Left lung (tissue), 10 donors: ENCODE measurements around the gene WDR47. TPM values are rescaled to one million over a fixed set of nuclear protein-coding genes. Genes with fewer than 3 reads are reported as not detected.

Experiments used
- ATAC-seq: fragments of 200-7000 bp; cut with Tn5 transposase; one replicate; pipeline ENCODE4 v1.9.1; 2020; ENCODE audit warnings: moderate library complexity
- DNase-seq, 4 donors: peaks; one replicate each; pipeline ENCODE4 v3.0.0-alpha.2; 2013 to 2020
- H3K27ac ChIP-seq, 2 donors: fragments of 200-600 bp; sonication (generic) in 1 of 2; one replicate each; pipeline versions ENCODE4 v1.5.0 to v1.8.0; 2020 to 2021
- H3K27me3 ChIP-seq, 2 donors: fragments of 200-600 bp; sonication (generic) in 1 of 2; one replicate each; pipeline versions ENCODE4 v1.5.0 to v1.8.0; 2020 to 2021
- H3K36me3 ChIP-seq, 2 donors: fragments of 200-600 bp; sonication (generic) in 1 of 2; one replicate each; pipeline versions ENCODE4 v1.5.0 to v1.8.0; 2020 to 2021
- H3K4me1 ChIP-seq, 2 donors: fragments of 200-600 bp; one replicate each; pipeline ENCODE4 v1.8.0; 2021
- H3K4me3 ChIP-seq, 2 donors: fragments of 200-600 bp; sonication (generic) in 1 of 2; one replicate each; pipeline versions ENCODE4 v1.5.0 to v1.8.0; 2020 to 2021; ENCODE audit warnings: mild to moderate bottlenecking in 1 of 2
- H3K9me3 ChIP-seq, 2 donors: fragments of 200-600 bp; sonication (generic) in 1 of 2; one replicate each; pipeline versions ENCODE4 v1.5.0 to v1.8.0; 2020 to 2021
- CTCF ChIP-seq, 2 donors: fragments of 200-600 bp; sonication (generic) in 1 of 2; IDR thresholded peaks; one replicate each; pipeline versions ENCODE4 v1.5.0 to v1.8.0; 2021; ENCODE audit warnings: antibody characterized with exemption in 2 of 2
- intact Hi-C, 2 donors: fragments of 100-400 bp; cut with DNase I; formaldehyde crosslinking; loops; one replicate each; pipeline versions ENCODE4 v1.11.2 to v1.14.2; 2022
- polyA plus RNA-seq, 6 donors: library from polyadenylated mRNA; unstranded; fragments of 120-200 nt; gene quantifications; one replicate each; pipeline ENCODE4 v1.2.1, GENCODE V29; 2013; ENCODE audit not compliant: insufficient read length in 6 of 6
- total RNA-seq, 2 donors: library from RNA; stranded (reverse); fragmentation: NEBNext Ultra II Directional; extraction: Animal tissue kit (Norgen Biotek cat#: 25700); gene quantifications; one replicate each; pipeline ENCODE4 v1.2.1, GENCODE V29; 2021
- donor health status: DM: no; HTN: yes; CAD: no.
- donor health status: DM: no; HTN: no; CAD: no.

The WDR47 gene
- total and polyA plus RNA-seq, 8 donors, result 14.1 to 18.5 (median 15.4) TPM

DNA sequence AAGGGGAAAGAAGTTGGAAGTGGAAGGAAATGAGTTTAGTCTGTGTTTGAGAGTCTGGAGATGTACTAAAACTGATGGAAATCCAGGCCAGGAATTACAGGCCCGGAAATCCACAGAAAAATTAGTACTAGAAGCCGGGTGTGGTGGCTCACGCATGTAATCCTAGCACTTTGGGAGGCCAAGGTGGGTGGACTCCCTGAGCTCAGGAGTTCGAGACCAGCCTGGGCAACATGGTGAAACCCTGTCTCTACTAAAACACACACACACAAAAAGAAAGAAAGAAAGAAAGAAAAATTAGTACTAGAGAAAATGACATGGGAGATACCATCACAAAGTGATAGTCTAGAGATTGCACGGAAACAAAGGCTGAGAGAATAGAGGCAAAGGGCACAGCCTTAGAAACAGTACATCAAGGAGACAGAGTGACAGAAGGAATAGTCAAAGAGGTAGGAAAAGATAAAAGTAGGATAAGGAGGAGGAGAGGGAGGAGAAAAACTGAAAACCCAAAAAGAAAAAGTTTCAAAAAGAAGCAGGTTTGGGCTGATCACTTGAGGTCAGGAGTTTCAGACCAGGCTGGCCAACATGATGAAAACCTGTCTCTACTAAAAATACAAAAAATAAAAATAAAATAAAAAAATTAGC is 38.7 kb upstream of the WDR47 start:
- Histone ChIP-seq H3K4me1 (peaks cover 0 to 7% of the 10 kb centered on the region in 2 donors), H3K36me3 (no peaks in the 10 kb centered on the region), H3K9me3 (no peaks in the 10 kb centered on the region), H3K27ac (peak overlapping the region; percentile 28 to 67), H3K4me3 (no peak overlapping the region), H3K27me3 (no peaks in the 10 kb centered on the region)
- TF ChIP-seq CTCF (IDR thresholded peaks at IDR 0.05), result no peak
- no peak for DNase-seq
- intact Hi-C loops, result no loop called here
- ATAC-seq, result no peak

DNA sequence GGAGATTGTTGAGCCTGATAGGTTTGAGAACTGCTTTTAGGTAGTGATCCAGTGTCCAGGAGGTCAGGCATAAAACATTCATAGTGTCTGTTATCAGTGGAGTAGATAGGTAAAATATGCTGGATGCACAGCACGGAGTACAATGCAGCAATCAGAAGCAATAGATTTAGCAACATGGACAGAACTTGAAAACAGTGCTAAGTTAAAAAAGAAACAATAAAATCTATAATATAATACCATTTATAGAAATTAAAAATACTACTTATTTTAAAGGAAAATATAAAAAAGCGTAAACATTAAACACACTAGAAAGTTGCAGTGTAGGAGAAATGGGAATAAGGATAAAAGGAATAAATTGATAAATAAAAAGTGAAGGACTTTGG is 37.3 kb upstream of the WDR47 start:
- no peak for TF ChIP-seq CTCF (IDR thresholded peaks at IDR 0.05)
- Histone ChIP-seq H3K27me3 (no peaks in the 10 kb centered on the region), H3K4me1 (peaks cover 9 to 18% of the 10 kb centered on the region in 2 donors), H3K9me3 (no peaks in the 10 kb centered on the region), H3K4me3 (no peak overlapping the region), H3K27ac (peak overlapping the region in 1 of 2 donors; percentile 67), H3K36me3 (no peaks in the 10 kb centered on the region)
- DNase-seq, result no peak
- ATAC-seq, result no peak
- intact Hi-C loops, result no loop called here

- Histone ChIP-seq H3K27me3 (no peaks in the 10 kb centered on the region), H3K36me3 (peaks cover 0 to 6% of the 10 kb centered on the region in 2 donors), H3K9me3 (no peaks in the 10 kb centered on the region), H3K4me3 (no peak overlapping the region), H3K27ac (no peak overlapping the region), H3K4me1 (peaks cover 9 to 19% of the 10 kb centered on the region in 2 donors)
- intact Hi-C loops, result no loop called here
- DNase-seq (no peak), ATAC-seq (no peak)
- TF ChIP-seq CTCF (IDR thresholded peaks at IDR 0.05), result no peak
These were observed 36.4 kb upstream of the WDR47 start for GRCh38 chr1:109078317-109078716.

DNA sequence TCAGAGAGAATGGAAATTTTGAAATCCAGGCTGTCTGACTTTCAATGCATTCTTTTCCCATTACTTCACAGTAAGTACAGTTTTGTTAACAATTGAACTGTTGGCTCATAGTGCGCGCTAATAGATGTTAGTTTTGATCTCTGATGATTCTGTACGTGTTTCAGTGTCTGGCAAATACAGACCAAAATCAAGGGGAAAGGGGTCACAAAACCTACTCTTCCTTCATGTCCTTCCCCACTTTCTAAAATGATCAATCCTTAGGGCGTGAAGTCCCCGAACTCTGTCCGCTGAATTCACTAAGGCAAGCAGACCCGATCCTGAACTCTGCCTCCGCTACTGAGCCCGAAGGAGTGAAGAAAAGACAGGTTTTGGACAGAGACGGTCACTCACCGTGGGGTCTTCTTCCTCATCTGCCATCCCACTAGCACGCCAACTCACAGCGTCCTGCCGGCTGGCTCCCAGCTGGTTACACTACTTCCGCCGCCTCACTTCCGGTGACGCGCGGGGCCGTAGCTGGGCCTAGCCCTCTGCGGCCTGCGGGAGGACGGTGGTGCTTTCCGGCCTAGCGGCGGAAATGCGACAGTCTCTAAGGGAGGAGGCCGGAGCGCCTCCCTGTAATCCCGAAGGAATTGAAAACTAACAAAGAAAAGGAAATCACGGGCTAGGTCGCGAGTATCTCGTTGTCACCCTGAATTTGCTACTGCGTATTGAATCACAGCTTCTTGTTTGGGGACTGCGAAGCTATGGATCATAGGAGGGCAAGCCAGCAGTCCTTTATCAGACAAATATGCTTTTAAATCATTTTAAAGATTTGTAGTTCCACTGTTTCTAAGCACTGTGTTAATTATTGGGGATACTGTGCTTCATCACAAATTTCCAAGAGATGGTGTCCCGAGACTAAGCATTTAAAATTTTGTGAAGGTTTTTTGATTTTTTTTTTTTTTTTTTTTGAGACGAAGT is 33.9 kb upstream of the WDR47 start, which contains the start of gene TAF13:
Gene TAF13, minus strand, starts transcription at position 473 of the 960 bp plus-strand sequence. Its CDS starts 56 bp downstream, at position 417.
- Histone ChIP-seq H3K36me3 (peaks cover 0 to 20% of the 10 kb centered on the region in 2 donors), H3K4me1 (peaks cover 9 to 31% of the 10 kb centered on the region in 2 donors), H3K27me3 (no peaks in the 10 kb centered on the region), H3K9me3 (no peaks in the 10 kb centered on the region), H3K4me3 (peak within 1 kb of the TSS; percentile 55 to 66), H3K27ac (peak within 1 kb of the TSS; percentile 93 to 96)
- intact Hi-C loops, result no loop called here
- ATAC-seq (peak; percentile 100), DNase-seq (peak; percentile 95 to 100 (median 96))
- peak; percentile 17 to 55 for TF ChIP-seq CTCF (IDR thresholded peaks at IDR 0.05)

GRCh38 chr1:109069294-109069693 is 27.4 kb upstream of the WDR47 start:
- Histone ChIP-seq H3K27me3 (no peaks in the 10 kb centered on the region), H3K27ac (no peak overlapping the region), H3K4me3 (no peak overlapping the region), H3K36me3 (peaks cover 0 to 77% of the 10 kb centered on the region in 2 donors), H3K9me3 (no peaks in the 10 kb centered on the region), H3K4me1 (peaks cover 0 to 14% of the 10 kb centered on the region in 2 donors)
- ATAC-seq (no peak), DNase-seq (no peak)
- intact Hi-C loops, result no loop called here
- no peak for TF ChIP-seq CTCF (IDR thresholded peaks at IDR 0.05)
